ENCODE measurements around the gene LSMEM2. TPM values are rescaled to one million over a fixed set of nuclear protein-coding genes. Genes with fewer than 3 reads are reported as not detected.

LSMEM2 gene
- total and polyA plus RNA-seq, 2 of the 8 experiments (the other 6 are each of a cell fraction or from before 2014, with no cell fraction given) = 0.58 to 0.68 TPM

DNA sequence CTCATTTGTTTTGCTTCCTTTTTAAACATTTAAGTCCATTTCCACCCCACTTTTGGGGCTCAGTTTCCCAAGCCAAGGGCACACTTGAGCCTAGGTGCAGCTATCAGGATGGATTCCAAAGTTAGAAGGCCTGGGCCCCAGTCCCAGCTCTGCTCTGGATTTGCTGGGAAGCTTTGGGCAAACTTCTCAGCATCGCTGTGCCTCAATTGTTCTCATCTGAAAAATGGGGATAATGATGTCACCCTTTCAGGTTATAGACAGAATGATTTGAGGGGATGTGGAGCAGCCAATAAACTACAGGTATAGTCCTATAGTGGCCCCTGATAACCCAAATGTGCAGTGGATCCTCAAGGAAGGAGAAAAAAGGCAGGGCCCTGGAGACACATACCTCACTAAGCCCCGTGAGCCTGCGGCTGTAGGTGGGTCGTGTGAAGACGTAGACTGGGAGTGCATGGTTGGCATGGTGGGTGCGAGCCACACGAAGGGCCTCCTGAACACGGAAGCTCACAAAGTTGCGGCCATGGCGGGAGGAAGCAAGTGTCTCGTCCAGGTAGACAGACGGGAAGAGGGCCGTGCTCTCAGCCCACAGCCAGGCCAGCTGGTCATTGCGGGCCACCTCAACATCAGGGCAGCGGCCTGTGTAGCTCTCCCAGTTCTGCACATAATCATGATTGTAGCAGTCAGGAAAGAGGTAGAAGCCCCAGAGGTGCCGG is 40.5 kb downstream of the LSMEM2 start:
- Histone ChIP-seq H3K18ac (ENCODE audit: extremely low read depth, low read length) (no peak overlapping the region), H3K36me3 (ENCODE audit: control insufficient read depth in 2 of 4, insufficient read depth in 4 of 4, low read length in 3 of 4) (peaks cover 16 to 34% (median 28%) of the 10 kb centered on the region in 4 experiments), H3K27me3 (replicated peaks in 1 of 4; ENCODE audit: control insufficient read depth in 3 of 4, extremely low read depth in 1 of 4, insufficient read depth in 3 of 4, low read length in 3 of 4) (no peaks in the 10 kb centered on the region), H4K91ac (replicated peaks; ENCODE audit: insufficient read length, low read length) (no peak overlapping the region), H4K8ac (ENCODE audit: extremely low read depth, insufficient read depth, low read length) (no peak overlapping the region; the same call in 1 of the 2 replicates), H4K20me1 (replicated peaks in 1 of 2; ENCODE audit: control insufficient read depth in 1 of 2, insufficient read depth in 2 of 2, low read length in 2 of 2) (peaks cover 19 to 35% of the 10 kb centered on the region in 2 experiments), H3K27ac (ENCODE audit: low read depth, low read length) (0 out of 2 replicates have a peak overlapping the region, but pooled peaks have one; percentile 32), H2AFZ (ENCODE audit: low read length) (no peak overlapping the region), H3K56ac (replicated peaks; ENCODE audit: insufficient read length, low read depth, low read length) (no peak overlapping the region), H3K4me3 (ENCODE audit: extremely low read depth in 1 of 4, insufficient read depth in 2 of 4, low read depth in 3 of 4, low read length in 4 of 4) (no peak overlapping the region), H3K4me2 (ENCODE audit: insufficient read depth in 1 of 2, low read depth in 2 of 2, low read length in 2 of 2) (peak overlapping the region in 1 of 2 experiments; percentile 97; a peak in 2 of 4 replicates), H3K23me2 (ENCODE audit: low read depth, low read length) (peaks cover 17% of the 10 kb centered on the region), H2BK20ac (ENCODE audit: low read length) (no peak overlapping the region), H2BK12ac (ENCODE audit: low read depth, low read length) (no peak overlapping the region), H3K79me1 (ENCODE audit: low read depth, low read length) (peaks cover 20% of the 10 kb centered on the region), H2BK5ac (ENCODE audit: low read depth, low read length) (no peak overlapping the region), H3K4ac (replicated peaks; ENCODE audit: insufficient read length, low read depth, low read length) (no peak overlapping the region), H3K4me1 (replicated peaks in 1 of 4; ENCODE audit: control insufficient read depth in 3 of 4, insufficient read depth in 4 of 4, low read length in 3 of 4) (peaks cover 0 to 33% (median 19%) of the 10 kb centered on the region in 4 experiments; a peak in 6 of 7 replicates), H2BK15ac (ENCODE audit: low read length) (0 out of 2 replicates have a peak overlapping the region, but pooled peaks have one; percentile 55), H2BK120ac (replicated peaks; ENCODE audit: low read depth, low read length) (no peak overlapping the region), H4K5ac (ENCODE audit: insufficient read length, low read depth, low read length) (no peak overlapping the region), H2AK5ac (ENCODE audit: low read depth, low read length) (no peak overlapping the region), H3K23ac (ENCODE audit: insufficient read length) (no peak overlapping the region), H3K9ac (replicated peaks in 1 of 4; ENCODE audit: extremely low read depth in 1 of 4, low read depth in 3 of 4, low read length in 3 of 4) (no peak overlapping the region), H3K79me2 (ENCODE audit: control insufficient read depth in 1 of 2, insufficient read depth in 2 of 2, low read length in 2 of 2) (peaks cover 0 to 25% of the 10 kb centered on the region in 2 experiments; a peak in 3 of 4 replicates), H3K14ac (ENCODE audit: insufficient read length) (no peak overlapping the region), H3K9me3 (ENCODE audit: insufficient read depth in 2 of 2, low read depth in 1 of 2, low read length in 1 of 2) (no peaks in the 10 kb centered on the region)
- 96% methylated on average over 16 of the region's 16 CpGs; no CpG with 5 or more reads in 1 of the 2 experiments for WGBS, 2 experiments (ENCODE audit: extremely low coverage in 1 of 2, insufficient coverage in 1 of 2, insufficient read length in 1 of 2, insufficient replicate concordance in 2 of 2, low coverage in 1 of 2, low lambda C conversion rate in 2 of 2, missing lambda C conversion rate in 1 of 2)
- no peak for TF ChIP-seq POU5F1 (IDR thresholded peaks at IDR 0.05; ENCODE audit: low read depth, low read length)
- TF ChIP-seq FOSL1 (IDR thresholded peaks at IDR 0.05; ENCODE audit: insufficient read depth, low read depth, low read length) = no peak
- TF ChIP-seq ASH2L (IDR thresholded peaks at IDR 0.05; ENCODE audit: low read length) = no peak
- no peak for TF ChIP-seq HDAC2 (IDR thresholded peaks at IDR 0.05; ENCODE audit: borderline replicate concordance in 1 of 2, low read depth in 2 of 2, low read length in 2 of 2)
- TF ChIP-seq SRF (IDR thresholded peaks at IDR 0.05; ENCODE audit: low read depth, low read length) = no peak
- no peak for TF ChIP-seq EP300 (IDR thresholded peaks at IDR 0.05; ENCODE audit: borderline replicate concordance in 1 of 2, low read depth in 2 of 2, low read length in 2 of 2)
- no peak for TF ChIP-seq SIX5 (IDR thresholded peaks at IDR 0.05; ENCODE audit: low read depth, low read length)
- no peak for TF ChIP-seq JUN (IDR thresholded peaks at IDR 0.05; ENCODE audit: low read depth, low read length)
- TF ChIP-seq CHD1 (IDR thresholded peaks at IDR 0.05; ENCODE audit: low read depth, low read length) = no peak
- TF ChIP-seq, protein P1, sequence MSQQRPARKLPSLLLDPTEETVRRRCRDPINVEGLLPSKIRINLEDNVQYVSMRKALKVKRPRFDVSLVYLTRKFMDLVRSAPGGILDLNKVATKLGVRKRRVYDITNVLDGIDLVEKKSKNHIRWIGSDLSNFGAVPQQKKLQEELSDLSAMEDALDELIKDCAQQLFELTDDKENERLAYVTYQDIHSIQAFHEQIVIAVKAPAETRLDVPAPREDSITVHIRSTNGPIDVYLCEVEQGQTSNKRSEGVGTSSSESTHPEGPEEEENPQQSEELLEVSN (IDR thresholded peaks at IDR 0.05) = no peak
- DNase-seq (ENCODE audit: low read depth in 1 of 2, low spot score in 2 of 2) (no peak), FAIRE-seq (no peak)
- ChIA-PET CTCF (ENCODE audit: partially characterized antibody) (interaction anchor here (0.6 to 3.9 kb wide), 9 partner anchors 9 to 198 kb away, joined by 3 to 17 read pairs (median 4); partner anchors contain the start of genes HYAL1 and TUSC2), POLR2A (ENCODE audit: partially characterized antibody) (interaction anchor here (0.8 to 12.6 kb wide), 7 partner anchors 10 to 68 kb away, joined by 3 to 149 read pairs (median 5); partner anchors contain the start of genes HYAL1, HYAL3, NAA80 and TUSC2)
